NT2/D1 (cell line): ENCODE measurements around the gene ZNF155.
"Not testable (repeated sequence)": the region's sequence is repeated elsewhere in the genome, so short reads cannot be mapped to it uniquely, and the experiment has no call there.

ENCODE experiments used
- SUZ12 ChIP-seq: IDR thresholded peaks from 2 replicates; pipeline ENCODE4 v1.6.1; 2011; ENCODE audit not compliant: insufficient read length, insufficient read depth; ENCODE audit errors: extremely low read depth
- YY1 ChIP-seq: IDR thresholded peaks from 2 replicates; pipeline ENCODE4 v1.6.1; 2011; ENCODE audit not compliant: insufficient read length, insufficient read depth
- ZNF274 ChIP-seq: IDR thresholded peaks from 2 replicates; pipeline ENCODE4 v1.6.1; 2011; ENCODE audit warnings: mild to moderate bottlenecking, low read depth, low read length

DNA sequence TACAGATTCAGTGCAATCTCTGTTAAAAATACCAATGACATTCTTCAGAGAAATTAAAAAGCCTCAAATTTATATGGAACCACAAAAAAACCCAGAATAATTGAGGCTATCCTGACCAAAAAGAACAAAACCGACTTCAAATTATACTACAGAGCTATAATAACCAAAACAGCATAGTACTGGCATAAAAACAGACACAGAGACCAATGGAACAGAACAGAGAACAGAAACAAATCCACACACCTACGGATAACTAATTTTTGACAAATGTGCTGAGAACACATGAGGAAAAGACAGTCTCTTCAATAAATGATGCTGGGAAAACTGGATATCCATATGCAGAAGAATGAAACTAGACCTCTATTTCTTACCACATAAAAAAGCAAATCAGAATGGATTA lies 34.2 kb upstream of the ZNF155 start:
- TF ChIP-seq ZNF274, YY1, SUZ12: not testable (repeated sequence)
